Femur (tissue), 1 donor: Measurements from ENCODE around the gene SMC1A.
"Not testable (repeated sequence)": the region's sequence is repeated elsewhere in the genome, so short reads cannot be mapped to it uniquely, and the experiment has no call there.

ENCODE experiments used
- DNase-seq: peaks from one replicate; pipeline ENCODE4 v3.0.0-alpha.2; 2017

The SMC1A gene

DNA sequence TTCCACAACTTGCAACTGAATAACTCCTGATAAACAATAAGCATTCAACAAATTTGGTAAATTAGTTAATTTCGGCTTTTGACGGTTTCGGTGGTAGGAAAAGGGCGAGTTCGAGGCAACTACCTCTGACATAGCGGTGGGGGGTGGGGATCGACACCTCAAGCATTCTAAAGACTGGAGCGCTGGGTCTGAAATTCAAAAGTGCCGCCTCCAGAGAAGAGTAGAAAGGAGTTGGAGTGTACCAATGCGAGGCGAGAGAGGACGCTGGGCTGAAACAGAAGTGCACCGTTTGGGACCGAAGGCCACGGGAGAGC lies 725 bp downstream of the SMC1A start:
- no peak for DNase-seq

DNA sequence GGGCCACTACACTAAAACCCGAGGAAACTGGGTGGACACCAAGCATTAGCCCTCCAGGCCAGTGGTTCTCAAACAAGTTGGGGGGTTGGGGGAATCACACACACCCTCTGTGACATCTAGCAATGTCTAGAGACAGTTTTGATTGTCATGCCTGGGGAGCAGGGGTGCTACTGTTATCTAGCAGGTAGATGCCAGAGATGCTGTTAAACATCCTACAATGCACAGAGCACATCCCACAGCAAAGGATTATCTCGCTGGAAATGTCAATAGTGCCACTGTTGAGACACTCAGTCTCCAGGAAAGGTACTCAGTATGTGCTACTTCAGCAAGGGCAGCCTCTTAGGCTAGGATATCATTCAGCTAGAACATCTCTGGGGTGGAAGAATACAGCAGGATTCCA lies 1.3 kb downstream of the SMC1A start:
- DNase-seq: no peak

DNA sequence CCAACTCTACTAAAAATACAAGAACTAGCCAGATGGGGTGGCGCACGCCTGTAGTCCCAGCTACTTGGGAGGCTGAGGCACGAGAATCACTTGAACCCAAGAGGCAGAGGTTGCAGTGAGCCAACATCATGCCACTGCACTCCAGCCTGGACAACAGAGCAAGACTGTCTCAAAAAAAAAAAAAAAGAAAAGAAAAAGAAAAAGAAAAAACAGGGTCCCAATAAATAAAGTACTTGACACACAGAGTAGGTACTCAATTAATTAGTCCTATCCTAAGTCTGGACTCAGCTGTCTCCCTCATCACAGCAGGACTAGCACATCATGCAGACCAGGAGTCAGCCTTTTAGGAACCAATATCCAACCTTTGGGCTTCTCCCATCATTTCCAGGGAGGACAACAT lies 2.1 kb downstream of the SMC1A start:
- DNase-seq: not testable (repeated sequence)

DNA sequence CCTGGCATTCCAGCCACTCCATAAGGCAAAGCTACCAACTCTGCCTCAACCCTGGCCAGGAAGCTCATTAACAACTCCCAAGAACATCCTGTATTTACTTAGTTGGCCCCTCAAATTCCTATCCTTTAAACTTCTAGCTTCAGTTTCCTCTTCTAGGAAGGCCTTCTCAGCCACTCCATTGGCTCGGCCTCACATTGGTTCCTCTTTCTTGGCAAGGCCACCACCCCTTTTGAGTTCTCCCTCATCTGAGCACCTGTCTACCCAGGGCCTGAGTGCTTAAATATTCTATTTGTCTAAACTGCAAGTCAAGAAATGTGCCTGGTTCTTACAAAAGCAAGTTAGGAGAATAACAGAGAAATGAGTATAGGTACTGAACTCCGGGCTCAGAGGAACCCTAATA lies 10.0 kb downstream of the SMC1A start:
- DNase-seq: no peak

DNA sequence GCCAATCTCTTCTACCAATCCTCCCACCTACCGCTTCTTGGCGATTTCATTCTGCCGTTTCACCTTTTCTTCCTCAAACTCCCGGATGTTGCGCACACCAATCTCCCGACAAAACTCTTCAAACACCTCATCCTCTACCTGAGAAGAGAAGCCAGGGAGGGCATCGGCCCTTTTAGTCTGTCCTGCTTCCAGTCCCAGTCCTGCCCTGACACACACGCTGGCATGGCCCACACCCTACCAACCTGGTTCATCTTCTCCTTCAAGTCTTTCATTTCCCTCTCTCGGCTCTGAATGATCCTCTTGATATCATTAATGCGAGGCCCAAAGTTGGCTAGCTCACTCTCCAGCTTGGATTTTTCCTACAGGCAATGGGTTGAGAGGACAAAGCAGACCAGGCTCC lies 18.9 kb downstream of the SMC1A start:
- DNase-seq: no peak

DNA sequence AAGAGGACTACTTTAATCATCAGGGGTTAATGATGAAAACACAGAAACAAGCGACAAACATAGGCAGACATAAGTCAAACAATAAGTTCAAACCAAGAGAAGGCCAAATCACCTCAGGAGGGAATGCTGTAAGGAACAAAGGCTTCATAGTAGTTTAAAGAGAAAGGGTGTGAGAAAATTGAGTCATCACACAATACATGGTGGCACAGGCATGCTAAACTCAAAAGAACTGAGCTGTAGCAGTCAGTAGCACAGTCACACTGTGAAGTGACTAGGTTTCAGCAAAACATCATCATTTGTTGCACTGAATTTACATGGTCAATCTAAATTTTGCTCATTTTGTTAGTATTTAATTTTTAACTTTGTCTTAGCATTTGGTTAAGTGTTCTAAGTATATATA lies 24.2 kb downstream of the SMC1A start:
- DNase-seq: no peak

DNA sequence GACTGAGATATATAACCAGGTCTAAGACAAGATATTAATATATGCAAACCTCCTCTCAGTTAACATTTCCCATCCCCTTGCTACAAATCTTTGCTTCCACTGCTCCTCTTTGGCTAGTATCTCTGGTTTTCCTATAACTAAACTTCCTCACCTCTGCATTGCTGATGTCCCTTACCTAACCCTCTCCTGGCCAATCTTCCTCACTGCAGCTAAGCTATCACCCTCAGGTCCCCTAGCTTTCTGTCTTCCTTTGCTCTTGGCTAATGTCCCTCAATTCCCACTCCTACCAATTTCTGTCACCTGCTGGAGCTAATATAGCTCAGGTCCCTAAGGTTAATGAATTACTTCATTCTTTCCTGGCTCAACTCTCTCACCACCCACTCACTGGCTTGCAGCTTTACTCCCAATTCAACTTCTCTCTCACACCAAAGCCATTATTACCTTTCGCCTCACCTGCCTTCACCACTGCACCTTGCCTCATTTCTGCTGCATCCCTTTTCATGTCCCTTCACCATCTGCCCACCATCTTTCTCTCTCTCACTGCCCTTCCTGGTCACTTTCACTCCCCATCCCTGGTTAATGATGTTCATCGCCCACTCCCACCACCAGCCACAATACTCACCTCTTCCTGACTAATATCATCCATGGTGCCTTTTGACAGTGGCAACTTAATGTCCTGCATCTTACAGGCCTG lies 26.7 kb downstream of the SMC1A start:
- no peak for DNase-seq

DNA sequence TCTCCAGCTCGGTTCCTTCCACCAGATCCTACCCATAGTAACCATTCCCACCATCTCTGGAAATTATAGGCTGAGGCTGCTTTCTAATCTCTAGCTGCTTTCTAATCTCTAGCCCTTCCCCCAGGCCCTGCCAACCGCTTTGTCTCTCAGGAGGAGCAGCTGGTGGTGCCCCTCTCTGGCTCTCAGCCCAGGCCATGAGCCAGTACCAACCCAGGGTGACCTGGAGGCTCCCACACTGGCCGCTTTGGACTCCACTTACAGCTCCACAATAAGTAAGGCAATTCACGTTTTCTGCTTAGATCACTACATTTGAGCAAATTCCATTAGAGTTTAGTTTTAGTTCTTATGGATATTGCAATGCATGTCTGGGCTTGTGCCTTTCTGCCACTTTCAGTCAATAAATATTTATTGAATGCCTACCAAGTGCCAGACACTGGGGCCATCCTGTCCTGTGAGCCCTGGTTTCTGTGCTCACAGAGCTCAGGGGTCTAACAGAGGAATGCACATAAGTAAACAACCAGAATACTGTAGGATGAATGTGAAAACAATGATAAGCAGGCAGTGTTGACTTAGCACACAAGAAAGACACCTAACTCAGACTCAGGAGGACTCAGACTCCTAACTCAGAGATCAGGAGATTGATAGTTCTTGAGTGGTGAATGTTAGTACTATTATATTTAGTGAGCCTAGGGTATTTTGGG lies 38.9 kb downstream of the SMC1A start:
- no peak for DNase-seq

DNA sequence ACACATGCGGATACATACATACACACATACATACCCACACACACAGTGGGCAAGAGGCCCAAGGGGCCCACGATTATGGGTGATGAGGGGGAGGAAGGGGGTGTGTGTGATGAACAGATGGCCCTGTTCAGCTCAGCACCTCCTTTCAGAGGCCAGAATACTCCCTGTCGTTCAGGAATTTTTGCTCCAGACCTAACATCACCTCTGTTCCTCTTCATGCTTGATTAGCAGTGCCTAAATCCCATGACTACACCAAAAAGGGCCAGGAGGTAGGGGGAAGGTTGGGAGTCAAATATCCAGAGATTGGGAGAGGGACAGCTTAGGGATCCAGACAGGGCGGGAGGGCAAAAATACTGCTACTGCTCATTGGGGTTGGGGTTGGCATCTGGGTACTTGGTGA lies 42.7 kb downstream of the SMC1A start:
- no peak for DNase-seq

DNA sequence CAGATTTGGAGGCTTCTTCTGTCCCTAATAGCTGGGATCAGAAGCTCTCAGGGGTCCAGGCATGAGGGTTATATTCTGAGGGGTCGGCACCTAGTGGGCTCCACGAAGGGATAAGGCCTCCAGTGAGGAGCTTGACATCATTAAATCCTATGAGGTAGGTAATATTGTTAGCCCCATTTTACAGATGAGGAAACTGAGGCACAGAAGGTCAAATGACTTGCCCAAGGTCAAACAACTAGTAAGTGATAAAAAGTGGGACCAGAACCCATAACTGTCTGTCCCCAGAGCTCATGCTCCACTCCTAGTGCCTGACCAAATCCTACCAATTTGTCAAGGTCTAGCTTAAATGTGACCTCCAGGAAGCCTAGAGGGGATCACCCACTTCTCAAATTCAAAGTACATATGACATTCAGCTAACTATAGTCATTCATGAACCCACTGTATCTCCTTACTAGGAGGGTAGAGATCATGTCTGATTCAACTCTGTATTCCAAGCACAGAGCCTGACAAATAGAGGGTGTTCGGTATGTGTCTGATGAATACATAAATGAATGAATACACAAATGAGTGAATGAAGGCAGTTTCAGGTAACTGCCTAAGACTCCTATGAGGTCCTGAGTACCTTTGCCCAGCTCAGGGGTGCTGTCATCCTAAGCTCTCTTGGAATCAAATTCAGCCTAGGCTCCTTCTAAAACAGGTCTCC lies 43.3 kb downstream of the SMC1A start:
- DNase-seq: no peak

DNA sequence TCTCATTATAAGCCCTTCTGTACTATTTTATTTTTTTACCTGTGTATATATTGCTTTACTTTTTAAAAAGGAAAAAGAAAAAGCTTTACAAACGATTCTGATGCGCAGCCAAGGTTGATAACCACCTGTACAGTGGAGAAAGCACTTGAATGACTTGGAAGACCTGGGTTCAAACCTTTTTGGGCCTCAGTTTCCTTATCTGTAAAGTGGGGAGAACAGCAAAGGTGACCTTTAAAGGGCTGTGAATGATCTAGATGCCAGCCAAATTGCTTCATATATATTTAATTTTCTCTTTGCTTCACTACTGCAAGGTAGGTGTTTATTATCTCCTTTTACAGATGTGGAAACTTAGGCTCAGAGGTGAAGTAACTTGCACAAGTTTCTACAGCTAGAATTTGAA lies 45.0 kb downstream of the SMC1A start:
- no peak for DNase-seq

DNA sequence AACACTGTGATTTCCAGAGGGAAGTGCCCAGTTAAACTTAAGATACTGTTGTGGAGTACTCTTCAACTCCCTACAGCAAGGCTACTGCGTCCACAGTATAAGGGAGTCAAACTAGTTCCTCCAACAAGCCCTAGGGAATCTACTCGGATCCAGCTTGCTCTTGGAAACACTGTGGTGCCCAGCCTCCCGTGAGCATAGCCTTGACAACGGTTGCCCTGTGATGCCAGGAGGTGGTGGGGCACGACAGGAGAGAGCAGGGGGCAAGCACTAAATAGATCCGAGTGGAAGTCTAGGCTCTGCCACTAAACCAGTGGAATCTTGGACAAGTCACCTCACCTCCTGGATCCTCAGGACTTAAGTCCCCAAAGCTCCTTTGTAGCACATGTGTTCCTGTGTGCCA lies 45.6 kb downstream of the SMC1A start:
- DNase-seq: no peak

DNA sequence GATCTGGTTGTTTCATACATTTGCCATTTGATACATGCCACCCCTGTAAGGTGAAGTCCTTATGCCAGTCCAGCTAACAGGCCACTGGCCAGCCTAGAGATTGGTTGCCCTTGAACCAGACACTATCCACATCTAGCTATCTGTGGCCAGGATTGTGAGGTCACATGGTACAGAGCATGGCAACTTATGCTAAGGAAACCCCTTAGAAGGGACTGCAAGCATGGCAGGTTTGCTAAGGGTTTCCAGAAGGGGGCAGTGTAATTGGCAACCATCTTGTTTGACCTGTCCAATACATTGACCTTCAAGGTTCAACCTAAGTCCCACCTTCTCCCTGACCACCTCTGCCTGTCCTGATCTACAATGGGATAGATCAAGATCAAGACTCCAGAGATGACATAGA lies 47.5 kb downstream of the SMC1A start:
- no peak for DNase-seq

DNA sequence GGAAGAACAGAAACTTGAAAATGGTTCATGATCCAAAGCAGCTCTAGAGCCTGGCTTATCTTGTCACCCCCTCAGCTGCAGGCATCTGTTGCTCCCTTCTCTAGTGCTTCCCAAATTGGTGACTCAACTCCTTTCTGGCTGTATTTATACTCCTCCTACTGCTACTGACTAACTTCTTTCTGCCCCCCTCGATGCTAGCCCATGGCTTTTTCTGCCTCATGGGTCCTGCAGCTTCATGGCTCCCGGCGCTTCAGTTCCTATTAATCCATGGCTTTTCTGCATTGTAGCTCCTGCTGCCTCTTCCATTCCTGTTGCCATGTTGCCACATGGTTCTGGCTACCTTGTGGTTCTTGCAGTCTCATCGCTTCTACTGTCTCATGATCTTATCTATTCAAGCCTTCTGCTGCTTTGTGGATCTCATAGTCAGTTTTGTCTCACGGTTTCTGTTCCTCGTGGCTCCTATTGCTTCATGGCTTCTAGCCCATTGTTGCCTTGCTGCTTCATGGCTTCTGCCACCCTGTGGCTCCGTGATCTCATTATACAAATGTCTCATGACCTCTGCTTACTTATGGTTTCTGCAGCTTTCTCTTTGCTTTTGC lies 48.1 kb downstream of the SMC1A start:
- no peak for DNase-seq

DNA sequence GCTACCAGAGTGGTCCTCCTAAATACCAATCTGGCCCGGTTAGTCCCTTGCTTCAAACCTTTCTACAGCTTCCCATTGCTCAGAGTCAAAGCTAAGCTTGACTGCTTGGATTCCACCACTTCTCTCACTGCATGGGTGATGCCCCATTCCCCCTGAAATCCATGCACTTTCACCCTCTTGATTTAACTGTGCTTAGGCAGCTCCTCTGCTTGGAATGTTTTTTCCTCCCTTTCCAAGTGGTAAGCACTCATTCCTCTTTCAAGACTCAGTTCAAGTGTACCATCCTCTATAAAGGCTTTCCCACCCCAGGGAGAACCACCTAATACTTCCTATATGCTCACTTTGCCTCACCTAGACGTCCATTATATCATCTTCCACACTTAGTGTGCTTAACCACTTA lies 49.1 kb downstream of the SMC1A start:
- no peak for DNase-seq

DNA sequence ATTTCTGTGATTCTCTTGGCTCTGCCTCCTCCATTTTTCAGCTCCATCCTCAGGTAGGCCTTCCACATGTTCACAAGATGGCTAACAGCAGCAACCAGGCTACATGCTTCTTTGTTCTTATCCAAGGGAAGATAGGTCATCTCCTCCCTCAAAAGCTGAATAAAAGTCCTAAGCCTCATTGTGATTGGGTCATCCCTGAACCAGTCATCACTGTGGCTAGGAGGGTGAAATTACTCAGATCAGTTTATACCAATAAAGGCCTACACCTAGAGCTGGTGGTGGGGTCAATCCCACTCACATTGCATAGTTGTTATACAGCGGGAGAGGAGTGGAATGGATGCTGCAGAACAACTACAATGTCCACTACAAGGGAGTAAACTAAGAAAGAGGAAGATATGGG lies 56.0 kb downstream of the SMC1A start:
- not testable (repeated sequence) for DNase-seq

DNA sequence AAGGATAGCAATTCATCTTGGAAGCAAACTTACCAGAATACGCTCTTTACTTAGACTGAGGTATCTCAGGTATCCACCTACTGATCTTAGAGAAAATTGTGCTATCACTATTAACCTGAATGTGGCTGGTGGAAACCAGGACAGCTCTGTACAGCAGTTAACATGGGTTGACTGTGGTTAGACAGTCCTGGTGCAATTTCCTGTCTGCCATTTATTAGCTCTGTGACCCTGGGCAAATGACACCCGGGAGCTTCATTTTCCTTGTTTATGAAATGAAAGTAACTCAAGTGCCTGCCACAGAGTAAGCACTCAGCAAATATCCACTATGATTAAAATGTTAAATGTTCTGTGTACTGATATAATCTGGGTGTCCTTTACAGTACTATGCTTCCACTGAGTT lies 60.0 kb downstream of the SMC1A start:
- DNase-seq: no peak

DNA sequence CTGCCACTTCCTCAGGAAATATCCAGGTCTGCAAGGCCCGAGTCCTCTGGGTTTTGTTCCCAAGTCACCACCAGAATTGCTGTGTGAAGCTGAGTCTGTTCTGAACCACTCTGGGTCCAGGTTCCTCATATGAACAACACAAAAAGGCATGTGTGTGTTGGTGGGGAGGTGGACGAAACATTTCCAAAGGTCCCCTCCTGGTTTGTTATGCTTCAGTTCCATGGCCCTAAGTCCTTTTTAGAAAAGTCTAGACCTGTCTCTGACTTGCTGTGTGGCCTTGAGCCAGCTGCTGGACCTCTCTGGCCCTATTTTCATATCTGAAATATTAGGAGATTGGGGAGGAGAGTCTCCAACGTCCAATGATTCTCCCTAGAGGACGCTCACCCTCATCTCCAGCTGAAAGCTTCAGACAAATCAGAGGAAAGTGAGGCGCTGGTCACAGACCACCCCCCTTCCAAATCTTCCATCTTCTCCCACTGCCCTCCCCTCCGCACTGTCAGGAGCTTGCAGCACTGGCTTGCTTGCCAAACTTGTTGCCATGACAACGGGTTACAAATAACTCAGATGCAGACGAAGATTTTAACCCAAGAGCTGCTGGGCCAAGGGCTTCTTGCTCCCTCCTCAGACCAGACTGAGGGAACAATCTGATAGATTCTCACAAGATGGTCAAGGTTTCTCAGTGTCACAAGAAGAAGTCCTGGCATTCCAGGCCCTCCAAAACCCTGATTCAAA lies 64.5 kb downstream of the SMC1A start:
- peak; percentile 67 for DNase-seq

DNA sequence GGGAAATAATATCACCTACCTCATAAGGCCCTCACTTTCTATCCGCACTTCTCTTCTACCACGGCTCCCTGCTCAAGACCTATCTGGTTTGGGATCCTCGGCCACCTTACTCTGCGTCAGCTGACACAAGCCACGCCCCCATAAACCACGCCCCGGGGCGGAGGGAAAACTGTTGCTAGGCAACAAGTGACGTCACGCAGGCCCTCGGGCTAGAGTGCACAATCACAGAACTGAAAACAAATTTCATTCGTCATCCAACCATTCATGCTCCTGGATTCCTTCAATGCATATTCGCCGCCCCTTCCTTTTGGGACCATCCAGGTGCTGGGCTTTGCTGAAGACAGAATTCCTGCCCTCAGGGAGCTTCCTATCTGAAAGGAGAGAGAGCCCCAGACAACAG lies 66.3 kb downstream of the SMC1A start:
- no peak for DNase-seq

DNA sequence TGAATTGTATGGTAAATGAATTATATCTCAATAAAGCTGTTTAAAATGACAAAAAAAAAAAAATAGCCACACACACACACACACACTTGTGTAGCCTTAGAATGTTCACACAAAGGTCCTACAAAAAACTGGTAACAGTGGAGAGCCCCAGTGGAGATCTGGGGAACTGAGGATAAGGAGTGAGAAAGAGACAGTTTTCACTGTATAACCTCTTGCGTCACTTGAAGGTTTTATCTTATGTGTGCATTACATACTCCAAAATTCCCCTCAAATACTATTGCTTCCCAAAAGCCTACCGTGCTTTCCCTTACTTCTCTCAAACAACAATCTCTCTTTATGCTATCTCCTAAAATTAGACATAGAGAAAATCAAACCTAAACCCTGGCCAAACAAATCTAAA lies 67.8 kb downstream of the SMC1A start:
- DNase-seq: no peak

DNA sequence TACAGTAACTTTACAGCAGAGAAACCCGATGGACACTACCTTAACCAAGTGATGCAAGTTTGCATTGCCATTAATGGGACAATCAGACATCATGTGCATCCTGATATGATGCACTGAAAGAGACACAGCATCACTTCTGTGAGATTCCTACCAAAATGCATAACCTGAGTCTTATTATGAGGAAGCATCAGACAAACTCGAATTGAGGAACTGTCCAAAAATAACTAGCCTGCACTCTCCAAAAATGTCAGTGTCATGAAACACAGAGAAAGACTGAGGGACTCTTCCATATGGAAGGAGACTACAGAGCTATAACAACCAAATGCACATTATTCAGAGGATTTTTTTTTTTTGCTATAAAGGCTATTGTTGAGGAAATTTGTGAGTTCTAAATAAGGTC lies 74.5 kb downstream of the SMC1A start:
- DNase-seq: no peak

DNA sequence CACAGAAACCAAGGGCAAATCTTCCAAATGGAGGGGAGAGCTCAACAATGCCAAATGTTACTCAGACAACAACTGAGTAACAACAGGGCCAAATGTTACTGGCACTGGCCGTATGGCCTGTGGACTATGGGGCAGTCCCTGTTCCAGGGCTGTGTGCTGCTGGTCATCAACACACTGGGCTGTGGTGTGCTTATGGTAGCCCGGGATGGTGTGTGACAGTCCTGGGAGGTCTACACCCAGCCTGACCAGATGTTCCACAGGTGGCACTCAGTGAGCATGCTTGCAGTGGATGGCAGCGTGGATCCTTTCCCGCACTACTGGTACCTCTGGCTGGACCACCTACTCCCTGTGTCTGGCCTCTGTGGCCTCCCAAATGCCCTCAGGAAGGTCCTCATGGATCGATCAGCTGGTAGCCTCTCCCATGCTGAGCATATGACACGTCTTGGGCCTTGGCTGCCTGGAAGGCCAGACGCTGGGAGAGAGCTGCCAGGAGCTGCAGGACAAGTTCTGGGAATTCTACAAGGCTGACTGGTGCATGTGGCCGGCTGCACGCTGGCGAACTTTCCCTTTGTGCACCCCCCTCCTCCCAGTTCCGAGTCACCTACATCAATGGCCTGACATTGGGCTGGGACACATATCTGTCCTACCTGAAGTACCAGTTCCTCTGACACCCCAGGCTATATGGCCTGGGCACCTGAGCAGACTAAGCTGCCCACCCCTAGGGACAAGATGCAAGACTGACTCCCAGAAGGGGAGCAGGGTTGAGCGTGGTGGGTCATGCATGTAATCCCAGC lies 81.4 kb downstream of the SMC1A start:
- DNase-seq: no peak

DNA sequence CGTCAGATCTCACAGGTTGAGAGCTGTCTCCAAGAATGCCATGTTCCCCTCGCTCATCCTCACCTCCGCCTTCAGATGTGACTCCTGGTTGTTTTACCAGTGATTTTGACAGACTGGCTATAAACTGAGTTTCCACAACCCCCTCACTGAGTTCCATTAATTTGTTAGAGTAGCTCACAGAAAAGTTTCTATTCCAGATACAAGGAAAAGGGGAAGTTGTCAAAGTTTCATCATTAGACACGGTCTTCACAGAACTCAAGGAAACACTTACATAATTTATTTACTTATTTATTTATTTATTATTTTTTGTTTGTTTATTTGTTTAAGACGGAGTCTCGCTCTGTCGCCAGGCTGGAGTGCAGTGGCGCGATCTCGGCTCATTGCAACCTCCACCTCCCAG lies 85.4 kb downstream of the SMC1A start:
- DNase-seq: no peak
